GM10847 (cell line): Measurements from ENCODE around the gene KLF18.

Experiments
- POLR2A ChIP-seq: IDR thresholded peaks from 2 replicates; pipeline ENCODE4 v1.6.1; 2011; ENCODE audit not compliant: insufficient read length; ENCODE audit errors: extremely low read depth

KLF18 gene

GRCh38 chr1:44141531-44141930, at the start of gene KLF18:
TSS of gene KLF18 (minus strand) at chr1:44141631. CDS start at chr1:44141631, 0 bp downstream.
- TF ChIP-seq POLR2A = no peak

GRCh38 chr1:44174630-44175029, 33.2 kb upstream of the KLF18 start:
- no peak for TF ChIP-seq POLR2A

- no peak for TF ChIP-seq POLR2A
Measured at GRCh38 chr1:44170281-44170823, 28.9 kb upstream of the KLF18 start.

- no peak for TF ChIP-seq POLR2A
Measured at GRCh38 chr1:44168520-44169098, 27.2 kb upstream of the KLF18 start.

- no peak for TF ChIP-seq POLR2A
Measured at GRCh38 chr1:44161546-44161945, 20.1 kb upstream of the KLF18 start.

- no peak for TF ChIP-seq POLR2A
Measured at GRCh38 chr1:44158871-44159270, 17.4 kb upstream of the KLF18 start.

- TF ChIP-seq POLR2A = no peak
Measured at GRCh38 chr1:44157903-44158302, 16.5 kb upstream of the KLF18 start.

GRCh38 chr1:44154049-44154448, 12.6 kb upstream of the KLF18 start:
- TF ChIP-seq POLR2A = no peak

GRCh38 chr1:44152692-44153091, 11.3 kb upstream of the KLF18 start:
- TF ChIP-seq POLR2A = no peak

GRCh38 chr1:44151808-44152207, 10.4 kb upstream of the KLF18 start:
- no peak for TF ChIP-seq POLR2A

GRCh38 chr1:44151332-44151731, 9.9 kb upstream of the KLF18 start:
- TF ChIP-seq POLR2A = no peak

GRCh38 chr1:44147582-44147981, 6.2 kb upstream of the KLF18 start:
- no peak for TF ChIP-seq POLR2A

GRCh38 chr1:44146536-44147361, 5.3 kb upstream of the KLF18 start:
- no peak for TF ChIP-seq POLR2A

GRCh38 chr1:44144962-44145756, 3.7 kb upstream of the KLF18 start:
- no peak for TF ChIP-seq POLR2A

- TF ChIP-seq POLR2A = no peak
Measured at GRCh38 chr1:44138239-44138638, 3.2 kb downstream of the KLF18 start.

GRCh38 chr1:44135886-44136285, 5.5 kb downstream of the KLF18 start:
- no peak for TF ChIP-seq POLR2A
